ENCODE results near the gene CCDC85A. TPM values are rescaled to one million over a fixed set of nuclear protein-coding genes. Genes with fewer than 3 reads are reported as not detected.

CCDC85A gene
- total RNA-seq, 1 experiment from 2014 or later: 0.10 TPM

DNA sequence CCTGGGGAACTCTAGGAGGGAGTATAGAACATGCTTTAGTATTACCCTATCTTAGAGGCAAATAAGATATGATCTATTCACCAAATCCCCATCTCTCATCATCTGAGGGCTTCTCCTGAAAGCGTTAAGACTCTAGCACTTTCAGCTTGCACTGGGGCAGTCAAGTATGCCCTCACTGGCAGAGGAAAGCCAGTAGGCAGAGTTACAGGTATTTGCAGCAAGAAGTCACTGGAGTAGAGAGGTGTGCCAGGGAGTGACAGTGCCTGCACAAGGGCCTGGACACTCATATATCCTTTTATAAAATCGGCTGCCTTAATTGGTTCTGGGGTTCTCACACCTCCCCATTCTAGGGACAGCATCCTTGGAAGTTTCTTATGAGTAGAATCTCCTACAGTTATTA, 31.9 kb upstream of the CCDC85A start:
- RAD21 ChIA-PET (ENCODE audit: low non-redundant PET in 1 of 2, low total read pairs in 2 of 2, uncharacterized antibody in 2 of 2, unreplicated experiment in 2 of 2): no interaction called here
- H3K4me1 ChIP-seq (ENCODE audit: control insufficient read depth in 1 of 2, insufficient read depth in 2 of 2, low read length in 2 of 2): no peaks in the 10 kb centered on the region
- no peak overlapping the region for H3K4me3 ChIP-seq (replicated peaks in 1 of 2; ENCODE audit: low read depth in 1 of 2, low read length in 2 of 2)
- no peak overlapping the region for H3K4me2 ChIP-seq (ENCODE audit: low read length)
- H3K27ac ChIP-seq (ENCODE audit: low read depth, low read length): no peak overlapping the region
- H3K9me3 ChIP-seq (ENCODE audit: control insufficient read depth in 1 of 2, insufficient read depth in 1 of 2, low read depth in 1 of 2, low read length in 2 of 2): no peaks in the 10 kb centered on the region
- POLR2A ChIA-PET: no interaction called here
- H3K9ac ChIP-seq (ENCODE audit: low read length): no peak overlapping the region
- ATAC-seq: no peak
- no peaks in the 10 kb centered on the region for H4K20me1 ChIP-seq (ENCODE audit: insufficient read depth)
- no TSS peak for BruUV-seq (replicated peaks)
- TF ChIP-seq SP1 (IDR thresholded peaks at IDR 0.05; ENCODE audit: low read depth): no peak
- no peak for TF ChIP-seq ZFX (IDR thresholded peaks at IDR 0.05)
- TF ChIP-seq SRF (IDR thresholded peaks at IDR 0.05; ENCODE audit: low read depth): no peak
- no peak for TF ChIP-seq JUND (IDR thresholded peaks at IDR 0.05)
- no peak for TF ChIP-seq FOSL1 (IDR thresholded peaks at IDR 0.05; ENCODE audit: low read depth)
- no peak for TF ChIP-seq TCF7L2 (IDR thresholded peaks at IDR 0.05; ENCODE audit: borderline replicate concordance, extremely low read depth, insufficient read depth, insufficient read length)
- no peak for TF ChIP-seq EGR1 (IDR thresholded peaks at IDR 0.05; ENCODE audit: low read depth)
- CTCF ChIA-PET: no interaction called here
- no peaks in the 10 kb centered on the region for H3K36me3 ChIP-seq (ENCODE audit: control insufficient read depth in 1 of 2, insufficient read depth in 2 of 2, low read length in 2 of 2)
- no peaks in the 10 kb centered on the region for H3K79me2 ChIP-seq (ENCODE audit: insufficient read depth, low read length)
- H2AFZ ChIP-seq (ENCODE audit: low read depth, low read length, poor library complexity, severe bottlenecking): no peak overlapping the region
- H3K9me2 ChIP-seq (ENCODE audit: insufficient read depth): no peaks in the 10 kb centered on the region
- no peak for DNase-seq (ENCODE audit: low read depth, low spot score)
- H3K27me3 ChIP-seq (ENCODE audit: insufficient read depth, low read length): no peaks in the 10 kb centered on the region
- intact Hi-C loops (cut with micrococcal nuclease): no loop called here

- no peak overlapping the region for H3K4me3 ChIP-seq (replicated peaks in 1 of 2; ENCODE audit: low read depth in 1 of 2, low read length in 2 of 2)
- H3K9ac ChIP-seq (ENCODE audit: low read length): no peak overlapping the region
- no peaks in the 10 kb centered on the region for H3K9me3 ChIP-seq (ENCODE audit: control insufficient read depth in 1 of 2, insufficient read depth in 1 of 2, low read depth in 1 of 2, low read length in 2 of 2)
- DNase-seq (ENCODE audit: low read depth, low spot score) (no peak), ATAC-seq (no peak)
- H2AFZ ChIP-seq (ENCODE audit: low read depth, low read length, poor library complexity, severe bottlenecking): no peak overlapping the region
- POLR2A ChIA-PET: no interaction called here
- H3K4me1 ChIP-seq (ENCODE audit: control insufficient read depth in 1 of 2, insufficient read depth in 2 of 2, low read length in 2 of 2): no peaks in the 10 kb centered on the region
- H3K36me3 ChIP-seq (ENCODE audit: control insufficient read depth in 1 of 2, insufficient read depth in 2 of 2, low read length in 2 of 2): no peaks in the 10 kb centered on the region
- no peaks in the 10 kb centered on the region for H4K20me1 ChIP-seq (ENCODE audit: insufficient read depth)
- H3K79me2 ChIP-seq (ENCODE audit: insufficient read depth, low read length): no peaks in the 10 kb centered on the region
- H3K27me3 ChIP-seq (ENCODE audit: insufficient read depth, low read length): no peaks in the 10 kb centered on the region
- H3K27ac ChIP-seq (ENCODE audit: low read depth, low read length): no peak overlapping the region
- RAD21 ChIA-PET (ENCODE audit: low non-redundant PET in 1 of 2, low total read pairs in 2 of 2, uncharacterized antibody in 2 of 2, unreplicated experiment in 2 of 2): no interaction called here
- no peak overlapping the region for H3K4me2 ChIP-seq (ENCODE audit: low read length)
- intact Hi-C loops (cut with micrococcal nuclease): no loop called here
- H3K9me2 ChIP-seq (ENCODE audit: insufficient read depth): no peaks in the 10 kb centered on the region
- BruUV-seq (replicated peaks): no TSS peak
- CTCF ChIA-PET: no interaction called here
- TF ChIP-seq RAD21 (IDR thresholded peaks at IDR 0.05; ENCODE audit: low read depth) (no peak), REST (IDR thresholded peaks at IDR 0.05; ENCODE audit: low read depth) (no peak), EZH2 (IDR thresholded peaks at IDR 0.05) (no peak), ZNF274 (IDR thresholded peaks at IDR 0.05; ENCODE audit: low read depth, low read length) (no peak), EZH2phosphoT487 (IDR thresholded peaks at IDR 0.05; ENCODE audit: borderline replicate concordance) (no peak), JUND (IDR thresholded peaks at IDR 0.05) (no peak), POLR2A (IDR thresholded peaks at IDR 0.05; ENCODE audit: borderline replicate concordance, extremely low read depth, insufficient read depth, insufficient read length) (no peak), FOSL1 (IDR thresholded peaks at IDR 0.05; ENCODE audit: low read depth) (no peak), CBX3 (IDR thresholded peaks at IDR 0.05; ENCODE audit: low read depth) (no peak), ZBTB33 (IDR thresholded peaks at IDR 0.05; ENCODE audit: extremely low read depth, insufficient replicate concordance, low read length) (no peak), TCF7L2 (IDR thresholded peaks at IDR 0.05; ENCODE audit: borderline replicate concordance, extremely low read depth, insufficient read depth, insufficient read length) (no peak), YY1 (IDR thresholded peaks at IDR 0.05; ENCODE audit: extremely low read depth, insufficient replicate concordance, low read depth, low read length) (no peak), EGR1 (IDR thresholded peaks at IDR 0.05; ENCODE audit: low read depth) (no peak), CEBPB (IDR thresholded peaks at IDR 0.05; ENCODE audit: low read depth) (no peak), SRF (IDR thresholded peaks at IDR 0.05; ENCODE audit: low read depth) (no peak)
These were observed 28.6 kb upstream of the CCDC85A start for GRCh38 chr2:56155188-56155587.

All from HCT116 (cell line).